NK-92 (cell line): ENCODE results near the gene ZNF415.
"Not testable (repeated sequence)": the region's sequence is repeated elsewhere in the genome, so short reads cannot be mapped to it uniquely, and the experiment has no call there.

Experiments
- DNase-seq: peaks from one replicate; lab custom pipeline; 2025; ENCODE audit not compliant: unreplicated experiment; lab: John Stamatoyannopoulos, UW

Gene ZNF415

GRCh38 chr19:53132141-53132991 lies at the start of gene ZNF415:
Gene ZNF415, minus strand, starts transcription at chr19:53132910. Its CDS starts 10,234 bp downstream, at chr19:53122676.
- DNase-seq = no peak

- no peak for DNase-seq
Measured at GRCh38 chr19:53182202-53182601, 49.5 kb upstream of the ZNF415 start.

DNA sequence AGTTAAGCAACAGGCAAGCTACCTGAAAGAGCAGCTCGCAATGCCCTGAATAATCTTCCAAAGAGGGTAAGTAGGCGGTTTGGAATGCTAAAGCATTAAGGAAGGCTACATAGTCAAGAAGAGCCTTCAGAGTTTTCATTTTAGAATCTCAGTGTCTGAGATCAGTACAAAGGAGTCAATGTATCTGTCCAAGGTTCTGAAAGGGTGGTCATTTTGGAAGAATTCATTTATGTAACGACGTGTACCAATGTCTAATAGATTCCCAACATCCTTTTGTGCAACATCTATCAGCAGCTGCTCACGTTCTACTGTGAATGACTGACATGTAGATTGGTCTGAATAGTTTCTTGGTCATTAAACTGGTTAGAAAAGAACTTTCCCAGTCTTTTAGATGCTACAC lies 45.3 kb upstream of the ZNF415 start:
- DNase-seq = no peak

DNA sequence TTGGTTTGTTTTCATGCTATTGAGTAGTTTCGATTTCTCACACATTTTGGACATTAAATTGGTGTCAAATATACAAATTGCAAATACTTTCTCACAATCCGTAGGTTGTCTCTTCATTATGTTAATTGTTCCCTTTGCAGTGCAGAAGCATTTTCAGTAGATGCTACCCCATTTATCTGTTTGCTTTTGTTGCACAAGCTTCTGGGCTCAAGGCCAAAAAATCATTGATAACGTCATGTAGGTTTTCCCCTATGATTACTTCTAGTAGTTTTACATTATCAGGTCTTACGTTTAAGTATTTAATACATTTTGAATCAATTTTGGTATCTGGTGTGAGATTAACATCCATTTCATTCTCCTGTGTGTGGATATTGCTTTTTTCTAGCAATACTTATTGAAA lies 40.2 kb upstream of the ZNF415 start:
- DNase-seq = no peak

DNA sequence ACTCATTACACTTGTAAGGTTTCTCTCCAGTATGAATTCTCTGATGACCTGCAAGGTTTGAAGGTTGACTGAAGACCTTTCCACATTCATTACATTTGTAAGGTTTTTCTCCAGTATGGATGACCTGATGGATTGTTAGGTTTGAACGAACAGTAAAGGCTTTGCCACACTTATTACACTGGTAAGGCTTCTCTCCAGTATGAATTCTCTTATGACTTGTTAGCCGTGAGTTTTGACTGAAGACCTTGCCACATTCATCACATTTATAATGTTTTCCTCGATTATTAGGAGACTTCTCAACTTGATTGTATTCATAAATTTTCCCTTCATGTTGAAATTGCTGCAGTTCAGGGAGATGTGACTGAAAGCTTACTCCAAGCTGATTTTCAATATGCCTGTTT lies 33.0 kb upstream of the ZNF415 start:
- DNase-seq = no peak

DNA sequence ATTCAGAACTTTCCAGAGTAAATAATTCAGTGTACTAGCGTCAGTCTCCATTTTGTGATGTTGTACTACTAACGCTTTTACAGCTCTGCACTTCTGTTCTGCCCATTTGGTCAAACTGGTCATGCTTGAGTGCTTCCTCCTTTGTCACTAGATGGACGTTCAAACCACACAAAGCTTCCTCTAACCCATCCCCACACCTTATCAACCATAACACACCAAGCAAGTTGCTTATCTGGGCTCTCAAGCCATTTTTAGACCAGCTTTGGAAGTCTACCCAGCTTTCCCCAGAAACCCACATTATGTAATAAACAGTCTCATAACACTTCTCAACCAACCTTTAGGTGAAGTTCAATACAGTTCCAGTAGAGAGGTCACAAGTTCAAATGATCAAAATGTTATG lies 28.4 kb upstream of the ZNF415 start:
- no peak for DNase-seq

GRCh38 chr19:53160350-53160749 lies 27.6 kb upstream of the ZNF415 start:
- DNase-seq = no peak

- DNase-seq = no peak
Measured at GRCh38 chr19:53158119-53158656, 25.5 kb upstream of the ZNF415 start.

DNA sequence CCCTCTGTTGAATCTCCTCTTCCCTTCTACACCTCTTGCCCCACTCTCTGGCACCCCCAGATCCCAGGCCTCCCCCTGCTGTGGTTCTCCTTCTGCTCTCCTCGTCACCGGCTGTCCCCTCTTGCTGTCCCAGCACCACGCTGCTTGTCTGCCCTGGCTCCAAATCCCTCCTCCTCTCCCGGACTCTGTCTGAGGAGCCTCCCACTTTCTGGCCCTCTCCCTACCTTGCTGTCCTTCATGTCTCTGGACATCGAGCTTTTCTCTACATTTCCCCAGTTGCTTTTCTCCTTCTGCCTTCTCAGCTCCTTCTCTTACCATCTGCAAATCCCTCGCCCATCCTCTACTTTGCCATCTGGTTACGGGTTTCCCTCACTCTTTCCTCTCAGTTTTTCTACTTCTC lies 24.9 kb upstream of the ZNF415 start:
- DNase-seq = no peak

DNA sequence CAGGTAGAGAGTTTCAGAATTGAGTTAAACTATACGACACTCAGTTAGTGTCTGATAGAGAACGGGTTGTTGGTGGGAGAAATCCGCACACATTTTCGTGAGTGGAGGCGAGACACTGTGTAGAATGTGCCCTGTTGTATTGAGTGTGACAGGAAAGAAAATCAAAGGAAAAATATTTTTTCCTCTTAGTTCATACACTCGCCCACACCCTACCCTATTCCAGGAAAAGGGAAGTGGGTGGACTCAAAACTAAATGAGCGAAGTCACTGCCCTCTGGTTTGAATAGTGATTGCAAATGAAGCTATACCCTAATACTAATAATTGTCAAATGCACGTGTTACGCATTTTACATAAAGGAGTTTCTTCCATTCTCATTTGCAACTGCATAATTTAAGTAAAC lies 24.1 kb upstream of the ZNF415 start:
- DNase-seq = no peak

- no peak for DNase-seq
Measured at GRCh38 chr19:53147645-53148044, 14.9 kb upstream of the ZNF415 start.

GRCh38 chr19:53140351-53140750 lies 7.6 kb upstream of the ZNF415 start:
- DNase-seq = no peak

DNA sequence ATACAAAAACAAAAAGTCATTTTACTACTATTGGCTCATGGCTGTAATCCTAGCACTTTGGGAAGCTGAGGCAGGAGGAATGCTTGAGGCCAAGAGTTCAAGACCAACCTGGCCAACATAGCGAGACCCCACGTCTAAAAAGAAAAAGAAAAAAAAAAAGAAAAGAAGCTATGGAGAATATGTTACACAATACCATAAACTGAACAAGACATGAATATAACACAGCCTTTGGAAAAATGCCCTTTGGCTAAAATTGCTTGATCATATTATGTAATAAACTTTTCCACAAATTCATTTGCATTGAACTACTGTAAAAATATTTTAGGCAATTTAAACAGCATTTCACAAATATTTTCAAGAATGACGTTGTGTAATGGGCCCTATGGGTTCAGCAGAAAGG lies 3.7 kb upstream of the ZNF415 start:
- DNase-seq = no peak

DNA sequence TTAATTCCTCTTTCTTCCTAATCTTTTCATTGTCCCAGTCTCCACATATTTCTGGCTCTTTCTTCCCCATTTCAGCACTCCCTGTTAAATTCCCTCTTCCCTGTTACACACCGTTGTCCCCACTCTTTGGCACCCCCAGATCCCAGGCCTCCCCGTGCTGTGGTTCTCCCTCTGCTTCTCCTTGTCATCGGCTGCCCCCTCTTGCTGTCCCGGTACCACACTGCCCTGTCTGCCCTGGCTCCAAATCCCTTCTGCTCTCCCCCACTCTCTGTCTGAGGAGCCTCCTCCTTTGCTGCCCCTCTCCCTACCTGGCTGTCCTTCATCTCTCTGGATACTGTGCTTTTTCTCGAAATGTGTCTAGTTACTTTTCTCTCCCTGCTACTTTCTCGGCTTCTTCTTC lies 983 bp downstream of the ZNF415 start:
- DNase-seq = no peak

DNA sequence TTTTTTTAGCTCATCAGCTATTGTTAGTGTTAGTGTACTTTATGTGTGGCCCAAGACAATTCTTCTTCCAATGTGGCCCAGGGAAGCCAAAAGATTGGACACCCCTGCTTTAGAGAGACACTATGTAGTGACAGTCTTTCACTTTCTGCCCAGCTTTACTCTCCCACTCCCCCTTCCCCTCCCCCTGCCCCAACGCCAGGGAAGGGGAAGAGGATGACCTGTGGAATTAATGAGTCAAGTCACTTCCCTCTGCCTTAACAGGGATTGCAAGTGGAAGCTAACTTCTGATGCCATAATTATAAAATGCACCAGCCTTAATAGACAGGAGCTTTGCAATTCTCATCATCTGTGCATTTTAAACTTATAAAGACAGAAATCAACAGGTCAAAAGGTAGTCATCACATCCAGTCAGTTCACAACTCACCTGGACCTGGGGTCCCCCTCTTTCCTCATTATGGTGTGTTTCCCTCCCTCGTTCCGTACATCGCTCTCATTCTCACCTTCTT lies 1.6 kb downstream of the ZNF415 start:
- DNase-seq = no peak

GRCh38 chr19:53130506-53130905 lies 2.2 kb downstream of the ZNF415 start:
- DNase-seq = no peak

DNA sequence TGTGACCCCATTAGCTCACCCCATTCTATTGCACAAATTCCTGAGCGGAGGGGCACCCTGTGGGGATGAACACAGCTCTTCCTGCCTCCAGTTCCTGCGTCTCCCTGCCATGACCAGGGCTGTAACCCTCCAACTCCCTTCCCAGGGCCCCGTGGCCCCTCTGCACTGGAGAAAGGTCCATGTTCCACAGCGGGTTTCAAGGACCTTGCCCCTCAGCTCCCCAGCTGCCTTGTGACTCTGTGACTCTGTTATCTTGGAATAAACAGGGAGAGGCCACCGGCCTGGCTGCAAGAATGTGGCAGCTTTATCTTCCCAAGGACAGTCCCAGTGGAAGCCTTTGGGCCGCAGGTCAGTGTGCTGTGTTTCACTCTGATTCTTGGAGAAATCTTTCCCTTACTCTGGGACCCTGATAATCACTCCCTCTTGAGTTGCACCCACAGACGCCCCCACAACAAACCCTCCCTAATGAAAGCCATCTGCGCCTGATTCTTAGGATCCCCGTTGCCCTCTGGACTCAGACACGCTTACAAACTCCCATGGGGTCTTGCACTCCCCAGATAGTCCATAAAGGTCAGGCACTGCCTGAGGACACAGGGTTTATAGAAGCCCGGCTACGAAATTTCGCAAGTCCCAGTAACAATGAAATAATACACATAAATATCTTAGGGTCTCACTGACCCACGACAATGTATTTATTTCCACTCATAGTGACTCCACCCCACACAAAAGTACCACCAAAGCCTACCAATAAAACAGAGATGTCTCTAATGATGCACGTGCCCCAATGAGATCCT lies 5.8 kb downstream of the ZNF415 start:
- DNase-seq = not testable (repeated sequence)

DNA sequence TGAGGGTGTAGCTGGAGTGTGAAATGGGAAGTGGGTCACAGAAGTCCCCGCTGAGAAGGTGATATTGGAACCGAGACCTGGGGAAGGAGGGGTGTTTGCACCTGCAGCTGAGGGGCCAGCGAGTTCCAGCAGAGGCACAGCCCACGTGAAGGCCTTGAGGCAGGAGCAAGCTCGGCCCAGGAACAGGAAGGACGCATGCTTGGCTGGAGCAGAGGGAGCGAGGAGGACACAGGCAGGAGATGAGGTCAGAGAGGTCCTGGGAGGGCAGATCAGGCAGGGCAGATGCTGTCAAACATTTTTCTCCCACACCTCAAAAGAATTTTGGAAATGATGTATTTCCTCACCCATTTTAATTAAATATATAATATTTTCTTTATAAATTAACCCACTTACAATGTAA lies 9.3 kb downstream of the ZNF415 start:
- DNase-seq = no peak

DNA sequence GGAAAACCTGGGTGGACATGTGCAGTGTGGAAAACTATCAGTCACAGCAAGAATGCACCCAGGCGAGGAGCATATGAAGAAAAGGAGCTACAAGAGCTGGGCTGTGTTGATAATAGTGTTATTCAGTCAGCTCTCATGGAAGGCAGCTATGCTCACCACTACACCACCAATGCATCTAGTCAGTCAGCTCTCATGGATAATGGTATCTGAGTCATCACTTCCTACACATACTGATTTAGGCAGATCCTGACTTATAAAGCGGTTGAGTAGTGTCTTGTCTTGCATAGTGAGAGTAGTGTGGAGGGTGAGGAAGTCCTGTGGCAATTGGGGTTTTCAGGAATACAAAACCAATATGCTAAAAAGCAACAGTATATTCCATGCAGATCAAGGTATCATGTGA lies 20.4 kb downstream of the ZNF415 start:
- DNase-seq = no peak

DNA sequence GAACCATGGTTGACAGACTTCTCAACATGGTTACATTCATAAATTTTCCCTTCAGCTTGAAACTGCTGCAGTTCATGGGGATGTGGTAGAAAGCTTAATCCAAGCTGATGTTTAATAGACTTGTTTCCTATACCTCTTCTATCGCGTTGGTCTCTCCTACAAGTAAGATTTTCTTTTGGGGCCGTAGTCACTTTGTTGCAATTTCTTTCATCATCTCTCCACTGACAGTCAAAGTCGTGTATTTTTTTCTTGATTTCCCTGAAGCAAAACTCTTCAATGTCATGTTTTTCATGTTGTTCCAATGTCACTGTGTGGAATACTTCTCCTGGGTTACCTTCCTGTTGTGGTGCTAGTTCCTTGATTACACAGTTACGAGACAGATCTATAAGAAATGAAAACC lies 23.2 kb downstream of the ZNF415 start:
- no peak for DNase-seq

- peak; percentile 87 for DNase-seq
Measured at GRCh38 chr19:53103234-53104203, 29.2 kb downstream of the ZNF415 start, which contains the start of gene ZNF160. Gene ZNF160, minus strand, starts transcription at chr19:53103422. Its CDS starts 17,146 bp downstream, at chr19:53086276.
